IMR-90 (cell line): Measurements from ENCODE around the gene CCR5AS.

Experiments used
- ATAC-seq: fragments of 200-7000 bp; cut with Tn5 transposase; 2 replicates; pipeline ENCODE4 v1.9.1; 2020; ENCODE audit warnings: low read depth, mild to moderate bottlenecking, moderate library complexity
- BruUV-seq: library from RNA; stranded (reverse); fragments of 400-500 nt; replicated peaks from 2 replicates; lab custom pipeline; 2021; lab: Mats Ljungman, UMichigan
- CTCF ChIA-PET: fragments of 300-600 bp; formaldehyde crosslinking; extraction: SDS; loops from one replicate; lab custom pipeline; 2021; ENCODE audit warnings: antibody characterized with exemption; lab: Yijun Ruan, JAX
- POLR2A ChIA-PET: fragments of 300-600 bp; sonication (Branson Sonifier 250); formaldehyde crosslinking; loops from one replicate; lab custom pipeline; 2022; ENCODE audit warnings: antibody characterized with exemption; ENCODE audit not compliant: unreplicated experiment; lab: Charles Lee
- DNase-seq: peaks from one replicate; pipeline ENCODE4 v3.0.0; 2013
- H2AFZ ChIP-seq: replicated peaks from 2 replicates; pipeline ENCODE3; 2013; ENCODE audit warnings: low read length, mild to moderate bottlenecking; ENCODE audit not compliant: poor library complexity
- H2AK5ac ChIP-seq: 2 replicates; pipeline ENCODE4 v1.6.1; 2013; ENCODE audit warnings: low read depth, low read length, inconsistent platforms
- H2AK9ac ChIP-seq: replicated peaks from 2 replicates; pipeline ENCODE3; 2013; ENCODE audit warnings: mild to moderate bottlenecking, low read depth, low read length, moderate library complexity; ENCODE audit not compliant: poor library complexity
- H2BK120ac ChIP-seq: 2 replicates; pipeline ENCODE4 v1.6.1; 2013; ENCODE audit warnings: low read depth, low read length, inconsistent platforms
- H2BK15ac ChIP-seq: 3 replicates; pipeline ENCODE4 v1.6.1; 2013; ENCODE audit warnings: low read depth, low read length, inconsistent platforms
- H2BK20ac ChIP-seq: 2 replicates; pipeline ENCODE4 v1.6.1; 2013; ENCODE audit warnings: low read depth, mild to moderate bottlenecking, inconsistent platforms, low read length, moderate library complexity
- H2BK5ac ChIP-seq: 2 replicates; pipeline ENCODE4 v1.6.1; 2013; ENCODE audit warnings: mild to moderate bottlenecking, low read depth, low read length, inconsistent platforms; ENCODE audit not compliant: poor library complexity, severe bottlenecking
- H3K14ac ChIP-seq: replicated peaks from 2 replicates; pipeline ENCODE4 v1.6.1; 2013; ENCODE audit warnings: low read depth, low read length, inconsistent platforms
- H3K18ac ChIP-seq: 2 replicates; pipeline ENCODE4 v1.6.1; 2013; ENCODE audit warnings: low read depth, low read length, control low read depth
- H3K23ac ChIP-seq: 2 replicates; pipeline ENCODE4 v1.6.1; 2013; ENCODE audit warnings: low read depth, low read length, inconsistent platforms
- H3K27ac ChIP-seq: 2 replicates; pipeline ENCODE4 v1.5.1; 2013; ENCODE audit warnings: mild to moderate bottlenecking, control low read depth, low read length; ENCODE audit not compliant: insufficient read depth
- H3K27me3 ChIP-seq: 2 replicates; pipeline ENCODE4 v1.6.1; 2013; ENCODE audit warnings: low read length; ENCODE audit not compliant: control insufficient read depth, insufficient read depth
- H3K36me3 ChIP-seq: 2 replicates; pipeline ENCODE4 v1.6.1; 2013; ENCODE audit warnings: low read length, mixed read lengths; ENCODE audit not compliant: control insufficient read depth, insufficient read depth
- H3K4ac ChIP-seq: 2 replicates; pipeline ENCODE4 v1.6.1; 2013; ENCODE audit warnings: low read depth, low read length, inconsistent platforms
- H3K4me1 ChIP-seq: 2 replicates; pipeline ENCODE4 v1.6.1; 2013; ENCODE audit warnings: low read length, mixed read lengths; ENCODE audit not compliant: control insufficient read depth, insufficient read depth
- H3K4me2 ChIP-seq: 2 replicates; pipeline ENCODE4 v1.6.1; 2013; ENCODE audit warnings: low read depth, mild to moderate bottlenecking, control low read depth, low read length, moderate library complexity
- H3K4me3 ChIP-seq: 2 replicates; pipeline ENCODE4 v1.5.1; 2013; ENCODE audit warnings: low read depth, mild to moderate bottlenecking, control low read depth, low read length, moderate library complexity; ENCODE audit not compliant: insufficient read depth
- H3K56ac ChIP-seq: 2 replicates; pipeline ENCODE4 v1.6.1; 2013; ENCODE audit warnings: low read length, inconsistent platforms; ENCODE audit not compliant: insufficient read depth; ENCODE audit errors: extremely low read depth
- H3K79me1 ChIP-seq, 2 experiments: 2 replicates each; pipeline ENCODE4 v1.6.1; 2013; ENCODE audit warnings: low read length in 2 of 2, inconsistent platforms in 1 of 2, low read depth in 1 of 2
- H3K9ac ChIP-seq: 2 replicates; pipeline ENCODE4 v1.6.1; 2013; ENCODE audit warnings: low read depth, low read length, control low read depth
- H3K9me1 ChIP-seq: 2 replicates; pipeline ENCODE4 v1.6.1; 2013; ENCODE audit warnings: low read length, inconsistent platforms; ENCODE audit not compliant: insufficient read depth
- H3K9me3 ChIP-seq: 2 replicates; pipeline ENCODE4 v1.6.1; 2013; ENCODE audit warnings: low read length; ENCODE audit not compliant: control insufficient read depth, insufficient read depth
- H4K20me1 ChIP-seq: 2 replicates; pipeline ENCODE4 v1.6.1; 2013; ENCODE audit warnings: low read length, inconsistent platforms; ENCODE audit not compliant: insufficient read depth
- H4K5ac ChIP-seq: 2 replicates; pipeline ENCODE4 v1.6.1; 2013; ENCODE audit warnings: mild to moderate bottlenecking, low read depth, low read length, control low read depth
- H4K8ac ChIP-seq, 2 experiments: 2 replicates each; pipeline ENCODE4 v1.6.1; 2013; ENCODE audit warnings: low read depth in 2 of 2, low read length in 2 of 2, control low read depth in 1 of 2, inconsistent platforms in 1 of 2
- H4K91ac ChIP-seq: 2 replicates; pipeline ENCODE4 v1.6.1; 2013; ENCODE audit warnings: low read depth, low read length, inconsistent platforms; ENCODE audit not compliant: insufficient read depth
- CHD1 ChIP-seq: IDR thresholded peaks from 2 replicates; pipeline ENCODE4 v1.6.1; 2012; ENCODE audit warnings: low read depth, low read length, improper control_type of control experiment
- RAD21 ChIP-seq: IDR thresholded peaks from 2 replicates; pipeline ENCODE4 v1.6.1; 2012; ENCODE audit warnings: low read length, improper control_type of control experiment
- WGBS, 2 experiments: methylation state at CpG; one replicate each; pipeline versions ENCODE4 v1.1.5 to v1.1.7; 2013; ENCODE audit warnings: missing lambda C conversion rate in 2 of 2; ENCODE audit not compliant: insufficient read length in 1 of 2; ENCODE audit errors: extremely low coverage in 2 of 2; 5-methylcytosine and 5-hydroxymethylcytosine counted together
- dilution Hi-C: fragments of 300-500 bp; cut with HindIII; formaldehyde crosslinking; loops from one replicate; pipeline ENCODE4 v1.14.3; 2018; ENCODE audit warnings: low sequenced_read_pairs; ENCODE audit not compliant: unreplicated experiment
- in situ Hi-C: fragments of 300-500 bp; cut with MboI; formaldehyde crosslinking; loops from 3 replicates; pipeline ENCODE4 v1.14.3; 2019; ENCODE audit warnings: low sequenced_read_pairs, inconsistent platforms, mixed read lengths
- intact Hi-C: fragments of 100-400 bp; cut with micrococcal nuclease; formaldehyde crosslinking; loops from 2 replicates; pipeline ENCODE4 v1.10.0; 2022
- TF ChIP-seq, protein P1 (sequence below): fragments of 150-350 bp; IDR thresholded peaks from 2 replicates; pipeline ENCODE4 v1.6.1; 2016; ENCODE audit warnings: low read depth, mild to moderate bottlenecking, low read length, moderate library complexity, borderline replicate concordance

CCR5AS gene

DNA sequence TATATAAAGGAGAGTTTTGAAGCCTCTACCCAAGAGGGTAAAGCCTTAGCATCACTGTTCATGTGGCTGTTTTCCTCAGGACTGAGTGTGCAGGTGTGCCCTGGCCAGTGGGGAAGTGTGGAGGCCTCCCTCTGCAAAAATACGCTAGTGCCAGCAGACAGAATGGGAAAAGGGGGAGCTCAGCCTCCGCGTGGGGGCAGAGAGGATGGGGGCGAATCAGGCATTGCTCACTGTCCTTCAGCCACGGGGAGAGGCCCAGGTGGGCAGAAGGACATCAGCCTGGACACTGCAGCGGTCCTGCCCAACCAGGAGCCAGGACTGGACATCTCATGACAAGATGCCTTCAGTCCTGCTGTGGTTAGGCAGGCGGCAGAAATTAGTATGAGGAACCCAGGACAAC is 47.7 kb upstream of the CCR5AS start:
- ATAC-seq (no peak), DNase-seq (no peak)
- Histone ChIP-seq H4K20me1 (no peaks in the 10 kb centered on the region), H2BK20ac (no peak overlapping the region), H3K9me3 (no peaks in the 10 kb centered on the region), H2BK15ac (no peak overlapping the region), H2AK9ac (no peak overlapping the region), H3K9ac (no peak overlapping the region), H3K14ac (no peak overlapping the region), H4K8ac (no peak overlapping the region), H4K91ac (no peak overlapping the region), H2AFZ (no peak overlapping the region), H4K5ac (no peak overlapping the region), H3K27ac (no peak overlapping the region), H3K4me2 (no peak overlapping the region), H3K23ac (no peak overlapping the region), H2BK5ac (no peak overlapping the region), H3K79me1 (no peaks in the 10 kb centered on the region), H3K9me1 (no peaks in the 10 kb centered on the region), H2BK120ac (no peak overlapping the region), H3K4ac (no peak overlapping the region), H3K27me3 (peaks cover 53% of the 10 kb centered on the region), H2AK5ac (no peak overlapping the region), H3K4me3 (no peak overlapping the region), H3K56ac (no peak overlapping the region), H3K4me1 (no peaks in the 10 kb centered on the region), H3K18ac (no peak overlapping the region), H3K36me3 (no peaks in the 10 kb centered on the region)
- TF ChIP-seq CHD1 (no peak), RAD21 (no peak)
- TF ChIP-seq, protein P1, sequence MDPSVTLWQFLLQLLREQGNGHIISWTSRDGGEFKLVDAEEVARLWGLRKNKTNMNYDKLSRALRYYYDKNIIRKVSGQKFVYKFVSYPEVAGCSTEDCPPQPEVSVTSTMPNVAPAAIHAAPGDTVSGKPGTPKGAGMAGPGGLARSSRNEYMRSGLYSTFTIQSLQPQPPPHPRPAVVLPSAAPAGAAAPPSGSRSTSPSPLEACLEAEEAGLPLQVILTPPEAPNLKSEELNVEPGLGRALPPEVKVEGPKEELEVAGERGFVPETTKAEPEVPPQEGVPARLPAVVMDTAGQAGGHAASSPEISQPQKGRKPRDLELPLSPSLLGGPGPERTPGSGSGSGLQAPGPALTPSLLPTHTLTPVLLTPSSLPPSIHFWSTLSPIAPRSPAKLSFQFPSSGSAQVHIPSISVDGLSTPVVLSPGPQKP = no peak
- in situ Hi-C loops = no loop called here
- CTCF ChIA-PET = interaction anchor here (0.6 kb wide), 1 partner anchor 524 kb away, joined by 4 read pairs; no protein-coding TSS in a partner anchor
- dilution Hi-C loops = no loop called here
- POLR2A ChIA-PET = no interaction called here
- intact Hi-C loops = no loop called here
- no TSS peak for BruUV-seq
- 71% methylated on average over 5 of the region's 7 CpGs; no CpG with 5 or more reads in 1 of the 2 experiments for WGBS, 2 experiments
